ENCODE measurements around the gene AIFM2. TPM values are rescaled to one million over a fixed set of nuclear protein-coding genes. Genes with fewer than 3 reads are reported as not detected.

The AIFM2 gene
- total RNA-seq, 1 experiment from 2014 or later, result 16.6 TPM

DNA sequence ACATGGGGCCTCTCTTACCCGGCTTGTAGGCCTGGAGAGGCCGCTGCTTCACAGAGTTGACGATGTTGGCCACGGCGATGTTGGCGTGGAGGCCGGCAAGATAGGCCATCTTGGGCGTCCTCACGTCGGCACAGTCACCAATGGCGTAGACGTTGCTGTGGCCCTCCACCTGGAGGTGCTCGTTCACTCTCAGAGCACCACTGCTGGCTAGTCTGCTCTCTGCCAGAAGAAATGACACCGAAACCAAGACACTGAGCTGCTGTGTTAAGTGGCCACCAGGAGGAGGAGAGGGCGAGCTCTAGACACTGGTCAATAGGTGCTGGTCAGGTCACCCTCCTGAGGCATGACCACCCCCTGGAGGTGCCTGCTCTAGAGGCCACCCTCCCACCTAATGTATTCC lies 17.7 kb downstream of the AIFM2 start:
- no peaks in the 10 kb centered on the region for H3K36me3 ChIP-seq (ENCODE audit: control insufficient read depth, insufficient read depth, low read length)
- intact Hi-C loops (cut with micrococcal nuclease; ENCODE audit: unreplicated experiment), result no loop called here
- TF ChIP-seq REST (IDR thresholded peaks at IDR 0.05; ENCODE audit: insufficient read depth in 1 of 2, low read depth in 2 of 2, low read length in 1 of 2) (no peak), POLR2AphosphoS5 (IDR thresholded peaks at IDR 0.05; ENCODE audit: low read depth, low read length) (no peak)
- ATAC-seq (no peak), DNase-seq (ENCODE audit: low read depth, low spot score) (no peak)
- H3K27me3 ChIP-seq (ENCODE audit: control insufficient read depth, insufficient read depth, low read length), result no peaks in the 10 kb centered on the region
- ChIA-PET POLR2A (no interaction called here), CTCF (interaction anchor here (0.7 to 3.2 kb wide), 3 partner anchors 31 to 272 kb away, joined by 3 to 18 read pairs (median 3); partner anchors contain the start of gene TYSND1)
- in situ Hi-C loops (cut with HindIII; ENCODE audit: low pct_unique_long_range_greater_than_20kb, low sequenced_read_pairs), result no loop called here
- no TSS peak for BruUV-seq (replicated peaks)
- no peak overlapping the region for H3K27ac ChIP-seq (ENCODE audit: low read length)
- no peaks in the 10 kb centered on the region for H3K9me3 ChIP-seq (ENCODE audit: control insufficient read depth, insufficient read depth, low read depth, low read length)
- H3K4me3 ChIP-seq (ENCODE audit: low read depth in 2 of 2, low read length in 2 of 2), result no peak overlapping the region
- no peaks in the 10 kb centered on the region for H3K4me1 ChIP-seq (ENCODE audit: control insufficient read depth, insufficient read depth, low read length)

DNA sequence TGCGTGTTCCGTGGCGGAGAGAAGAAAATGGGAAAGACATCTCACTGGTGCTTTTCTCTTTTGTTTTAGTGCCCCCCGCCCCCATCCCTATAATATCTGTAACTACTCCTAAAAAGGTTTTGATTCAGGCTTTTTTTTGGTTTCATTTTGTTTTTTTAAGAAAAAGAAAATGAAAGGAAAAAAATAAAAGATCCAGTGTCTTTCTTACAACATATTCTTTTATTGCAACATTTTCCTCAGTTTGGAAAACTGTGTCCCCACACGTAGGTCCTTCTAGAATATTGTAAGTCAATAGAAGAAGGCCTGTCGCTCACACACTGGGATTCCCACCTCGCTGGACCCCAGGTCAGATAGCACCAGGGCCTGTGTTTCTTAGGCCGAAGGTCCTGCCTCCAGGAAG lies 20.6 kb downstream of the AIFM2 start:
- in situ Hi-C loops (cut with HindIII; ENCODE audit: low pct_unique_long_range_greater_than_20kb, low sequenced_read_pairs) (no loop called here), intact Hi-C loops (cut with micrococcal nuclease; ENCODE audit: unreplicated experiment) (no loop called here)

More for the DNA sequence above, 20.6 kb downstream of the AIFM2 start:
- TF ChIP-seq SIN3A (IDR thresholded peaks at IDR 0.05; ENCODE audit: borderline replicate concordance, insufficient read depth, low read depth, low read length) (no peak), REST (IDR thresholded peaks at IDR 0.05; ENCODE audit: insufficient read depth in 1 of 2, low read depth in 2 of 2, low read length in 1 of 2) (no peak), TCF7L2 (IDR thresholded peaks at IDR 0.05; ENCODE audit: low read depth, low read length) (no peak), POLR2AphosphoS5 (IDR thresholded peaks at IDR 0.05; ENCODE audit: low read depth, low read length) (no peak), CTCF (IDR thresholded peaks at IDR 0.05) (no peak)
- H3K36me3 ChIP-seq (ENCODE audit: control insufficient read depth, insufficient read depth, low read length), result no peaks in the 10 kb centered on the region
- ChIA-PET CTCF (no interaction called here), POLR2A (no interaction called here)
- BruUV-seq (replicated peaks), result no TSS peak
- H3K4me1 ChIP-seq (ENCODE audit: control insufficient read depth, insufficient read depth, low read length), result no peaks in the 10 kb centered on the region
- DNase-seq (ENCODE audit: low read depth, low spot score) (no peak), ATAC-seq (no peak)
- no peaks in the 10 kb centered on the region for H3K9me3 ChIP-seq (ENCODE audit: control insufficient read depth, insufficient read depth, low read depth, low read length)
- H3K27me3 ChIP-seq (ENCODE audit: control insufficient read depth, insufficient read depth, low read length), result no peaks in the 10 kb centered on the region
- H3K4me3 ChIP-seq (ENCODE audit: low read depth in 2 of 2, low read length in 2 of 2), result no peak overlapping the region
- H3K27ac ChIP-seq (ENCODE audit: low read length), result no peak overlapping the region

All from Panc1 (cell line).